GM12891 (cell line): ENCODE results near the gene ABHD17B.

ENCODE experiments used
- DNase-seq: peaks from one replicate; pipeline ENCODE4 v3.0.0; 2011; ENCODE audit warnings: low spot score; ENCODE audit not compliant: insufficient read length
- FAIRE-seq: peaks from 2 replicates; lab custom pipeline; 2011; peaks lifted over from hg19 to GRCh38; lab: Jason Lieb, UNC
- PAX5 ChIP-seq: IDR thresholded peaks from 2 replicates; pipeline ENCODE4 v1.6.1; 2011; ENCODE audit warnings: low read length, moderate library complexity, mild to moderate bottlenecking; ENCODE audit not compliant: insufficient read depth, severe bottlenecking
- POLR2A ChIP-seq: IDR thresholded peaks from 2 replicates; pipeline ENCODE4 v1.6.1; 2011; ENCODE audit warnings: low read depth, low read length, control low read depth
- POLR2AphosphoS5 ChIP-seq: IDR thresholded peaks from 2 replicates; pipeline ENCODE4 v1.6.1; 2011; ENCODE audit warnings: low read depth, low read length, control low read depth
- POU2F2 ChIP-seq: IDR thresholded peaks from 2 replicates; pipeline ENCODE4 v1.6.1; 2011; ENCODE audit warnings: low read depth, mild to moderate bottlenecking, control low read depth, low read length, moderate library complexity
- SPI1 ChIP-seq: IDR thresholded peaks from 2 replicates; pipeline ENCODE4 v1.6.1; 2011; ENCODE audit warnings: low read depth, low read length, control low read depth
- TAF1 ChIP-seq: IDR thresholded peaks from 2 replicates; pipeline ENCODE4 v1.6.1; 2011; ENCODE audit warnings: low read depth, low read length, control low read depth

ABHD17B gene

GRCh38 chr9:71931166-71931565 is 20.2 kb upstream of the ABHD17B start:
- TF ChIP-seq SPI1 (no peak), TAF1 (no peak)
- DNase-seq (no peak), FAIRE-seq (no peak)

- no peak for TF ChIP-seq POU2F2
- no peak for TF ChIP-seq PAX5
- TF ChIP-seq SPI1, result no peak
- no peak for TF ChIP-seq POLR2A
- no peak for TF ChIP-seq TAF1
- no peak for TF ChIP-seq POLR2AphosphoS5
- no peak for FAIRE-seq
- no peak for DNase-seq
Observed at GRCh38 chr9:71929791-71930440, 18.9 kb upstream of the ABHD17B start.

- TF ChIP-seq POU2F2 (no peak), POLR2AphosphoS5 (no peak), SPI1 (no peak), PAX5 (no peak), POLR2A (no peak), TAF1 (no peak)
- DNase-seq (no peak), FAIRE-seq (no peak)
Observed at GRCh38 chr9:71929223-71929622, 18.2 kb upstream of the ABHD17B start.

- DNase-seq (no peak), FAIRE-seq (no peak)
- TF ChIP-seq SPI1, result no peak
Observed at GRCh38 chr9:71928806-71929205, 17.8 kb upstream of the ABHD17B start.

- DNase-seq, result no peak
- FAIRE-seq, result no peak
- TF ChIP-seq PAX5 (no peak), POLR2A (no peak), TAF1 (no peak), POU2F2 (no peak), POLR2AphosphoS5 (no peak), SPI1 (no peak)
Observed at GRCh38 chr9:71928376-71928775, 17.4 kb upstream of the ABHD17B start.

- no peak for TF ChIP-seq SPI1
- TF ChIP-seq POLR2AphosphoS5, result no peak
- no peak for TF ChIP-seq TAF1
- no peak for TF ChIP-seq POLR2A
- TF ChIP-seq POU2F2, result no peak
- FAIRE-seq, result no peak
- DNase-seq, result no peak
Observed at GRCh38 chr9:71925834-71926233, 14.8 kb upstream of the ABHD17B start.

GRCh38 chr9:71924576-71924975 is 13.6 kb upstream of the ABHD17B start:
- TF ChIP-seq TAF1 (no peak), PAX5 (no peak), SPI1 (no peak), POLR2A (no peak), POU2F2 (no peak), POLR2AphosphoS5 (no peak)
- no peak for FAIRE-seq
- no peak for DNase-seq

GRCh38 chr9:71921190-71921814 is 10.3 kb upstream of the ABHD17B start:
- TF ChIP-seq POU2F2, result no peak
- no peak for TF ChIP-seq SPI1
- TF ChIP-seq POLR2AphosphoS5, result no peak
- no peak for TF ChIP-seq POLR2A
- TF ChIP-seq PAX5, result no peak
- TF ChIP-seq TAF1, result no peak
- no peak for FAIRE-seq
- DNase-seq, result no peak

GRCh38 chr9:71920456-71921189 is 9.6 kb upstream of the ABHD17B start:
- TF ChIP-seq POLR2A (no peak), POU2F2 (no peak), PAX5 (no peak), SPI1 (no peak), POLR2AphosphoS5 (no peak), TAF1 (no peak)
- no peak for DNase-seq
- FAIRE-seq, result no peak
